Skeletal muscle cell (primary cell): ENCODE data around the gene NDRG3.
"Not testable (repeated sequence)": the region's sequence is repeated elsewhere in the genome, so short reads cannot be mapped to it uniquely, and the experiment has no call there.

Source experiments
- DNase-seq: peaks from one replicate; pipeline ENCODE4 v3.0.0-alpha.2; 2010; ENCODE audit warnings: low read depth
- H3K4me3 ChIP-seq: 2 replicates; pipeline ENCODE4 v1.5.1; 2011; ENCODE audit warnings: low read depth, mild to moderate bottlenecking, control low read depth, low read length, moderate library complexity

NDRG3 gene

GRCh38 chr20:36654506-36654905 lies 91.4 kb downstream of the NDRG3 start:
- no peak overlapping the region for H3K4me3 ChIP-seq
- no peak for DNase-seq

GRCh38 chr20:36653456-36653855 lies 92.4 kb downstream of the NDRG3 start:
- H3K4me3 ChIP-seq: no peak overlapping the region
- DNase-seq: no peak

- H3K4me3 ChIP-seq: no peak overlapping the region
- no peak for DNase-seq
Observed at GRCh38 chr20:36647196-36648121, 98.4 kb downstream of the NDRG3 start.

- DNase-seq: no peak
- no peak overlapping the region for H3K4me3 ChIP-seq
Observed at GRCh38 chr20:36646678-36647077, 99.2 kb downstream of the NDRG3 start.

- no peak for DNase-seq
- H3K4me3 ChIP-seq: no peak within 1 kb of the TSS
Observed at GRCh38 chr20:36645998-36646397, 99.9 kb downstream of the NDRG3 start, which contains the start of gene SLA2. Gene SLA2 (minus strand): TSS chr20:36646196. CDS start chr20:36641335, 4,861 bp downstream.

GRCh38 chr20:36645353-36645752 lies 100.5 kb downstream of the NDRG3 start:
- H3K4me3 ChIP-seq: no peak overlapping the region
- no peak for DNase-seq

- H3K4me3 ChIP-seq: no peak overlapping the region
Observed at GRCh38 chr20:36644706-36645095, 101.2 kb downstream of the NDRG3 start.

GRCh38 chr20:36644032-36644705 lies 101.7 kb downstream of the NDRG3 start:
- no peak for DNase-seq
- H3K4me3 ChIP-seq: no peak overlapping the region

More at GRCh38 chr20:36644706-36645095, 101.2 kb downstream of the NDRG3 start:
- no peak for DNase-seq

GRCh38 chr20:36642136-36642535 lies 103.8 kb downstream of the NDRG3 start:
- H3K4me3 ChIP-seq: no peak overlapping the region
- DNase-seq: no peak

- no peak for DNase-seq
- no peak overlapping the region for H3K4me3 ChIP-seq
Observed at GRCh38 chr20:36641506-36641843, 104.4 kb downstream of the NDRG3 start.

GRCh38 chr20:36638876-36639400 lies 107.0 kb downstream of the NDRG3 start:
- H3K4me3 ChIP-seq, DNase-seq: not testable (repeated sequence)

GRCh38 chr20:36634342-36634741 lies 111.5 kb downstream of the NDRG3 start:
- H3K4me3 ChIP-seq: no peak overlapping the region
- DNase-seq: no peak

GRCh38 chr20:36633285-36633772 lies 112.6 kb downstream of the NDRG3 start:
- H3K4me3 ChIP-seq: no peak overlapping the region
- DNase-seq: no peak

- H3K4me3 ChIP-seq: no peak overlapping the region
- no peak for DNase-seq
Observed at GRCh38 chr20:36632487-36633284, 113.2 kb downstream of the NDRG3 start.

GRCh38 chr20:36632147-36632486 lies 113.8 kb downstream of the NDRG3 start:
- no peak for DNase-seq
- H3K4me3 ChIP-seq: no peak overlapping the region

- DNase-seq: no peak
Observed at GRCh38 chr20:36631646-36632045, 114.2 kb downstream of the NDRG3 start.

GRCh38 chr20:36629719-36630681 lies 115.9 kb downstream of the NDRG3 start:
- H3K4me3 ChIP-seq: no peak overlapping the region
- no peak for DNase-seq

More at GRCh38 chr20:36631646-36632045, 114.2 kb downstream of the NDRG3 start:
- no peak overlapping the region for H3K4me3 ChIP-seq

GRCh38 chr20:36628076-36628475 lies 117.8 kb downstream of the NDRG3 start:
- no peak overlapping the region for H3K4me3 ChIP-seq
- DNase-seq: peak; percentile 21
